ENCODE results near the gene GFER. TPM values are rescaled to one million over a fixed set of nuclear protein-coding genes. Genes with fewer than 3 reads are reported as not detected.

The GFER gene
- polyA plus RNA-seq, 1 of the 3 experiments (the other 2 are of a cell fraction) = 20.4 TPM

- POLR2A ChIA-PET = interaction anchor here (0.8 kb wide), 1 partner anchor 163 kb away, joined by 3 read pairs; the partner anchor contains the start of gene TRAF7
These were observed 8.8 kb downstream of the GFER start for GRCh38 chr16:1992704-1993317.

GRCh38 chr16:1993731-1994131 lies 9.7 kb downstream of the GFER start:
- H3K9ac ChIP-seq = no peak overlapping the region
- H3K9me2 ChIP-seq = no peaks in the 10 kb centered on the region
- no peak overlapping the region for H2AFZ ChIP-seq (ENCODE audit: low read depth)
- peaks cover 4 to 15% of the 10 kb centered on the region in 2 experiments for H3K36me3 ChIP-seq (replicated peaks in 1 of 2; ENCODE audit: control insufficient read depth in 1 of 2, insufficient read depth in 2 of 2, low read length in 1 of 2)
- ChIA-PET CTCF (interaction anchor here (0.8 to 12.9 kb wide), 3 partner anchors 10 to 161 kb away, joined by 3 to 108 read pairs (median 3); partner anchors contain the start of gene NOXO1), POLR2A (interaction anchor here (1.0 kb wide), 1 partner anchor 10 kb away, joined by 4 read pairs; no protein-coding TSS in a partner anchor)
- H3K27ac ChIP-seq (ENCODE audit: low read depth in 2 of 2, low read length in 1 of 2) = no peak overlapping the region
- peaks cover 22% of the 10 kb centered on the region for H3F3A ChIP-seq (replicated peaks; ENCODE audit: insufficient read depth)
- 80% methylated on average over 2 of the region's 2 CpGs for WGBS (ENCODE audit: low lambda C conversion rate)
- H4K20me1 ChIP-seq (ENCODE audit: insufficient read depth) = no peaks in the 10 kb centered on the region
- no peak overlapping the region for H3K4me2 ChIP-seq
- no peaks in the 10 kb centered on the region for H3K9me3 ChIP-seq
- H3K4me3 ChIP-seq (ENCODE audit: low read depth in 2 of 2, low read length in 1 of 2) = no peak overlapping the region
- TF ChIP-seq FOSL2 (IDR thresholded peaks at IDR 0.05; ENCODE audit: borderline replicate concordance, low read depth) (no peak), NFIC (IDR thresholded peaks at IDR 0.05; ENCODE audit: borderline replicate concordance) (no peak), TAF1 (IDR thresholded peaks at IDR 0.05; ENCODE audit: borderline replicate concordance, low read depth, low read length) (no peak), RXRA (IDR thresholded peaks at IDR 0.05; ENCODE audit: borderline replicate concordance, low read depth) (no peak), CTCF (IDR thresholded peaks at IDR 0.05) (no peak), IRF3 (IDR thresholded peaks at IDR 0.05; ENCODE audit: low read depth, low read length) (no peak), MAX (IDR thresholded peaks at IDR 0.05; ENCODE audit: low read depth) (no peak), RFX5 (IDR thresholded peaks at IDR 0.05; ENCODE audit: low read length) (no peak), RCOR1 (IDR thresholded peaks at IDR 0.05; ENCODE audit: low read length) (no peak), YY1 (IDR thresholded peaks at IDR 0.05; ENCODE audit: low read depth) (no peak), MXI1 (IDR thresholded peaks at IDR 0.05; ENCODE audit: low read depth, low read length) (no peak)
- no peak for DNase-seq
- H3K4me1 ChIP-seq (ENCODE audit: control insufficient read depth in 1 of 2, insufficient read depth in 2 of 2, low read depth in 1 of 2, low read length in 1 of 2) = peaks cover 0 to 17% of the 10 kb centered on the region in 2 experiments; a peak in 1 of 4 replicates
- H3K79me2 ChIP-seq (ENCODE audit: insufficient read depth) = no peaks in the 10 kb centered on the region
- H3K27me3 ChIP-seq (ENCODE audit: insufficient read depth) = no peaks in the 10 kb centered on the region

More at GRCh38 chr16:1992704-1993317, 8.8 kb downstream of the GFER start:
- no peak overlapping the region for H3K27ac ChIP-seq (ENCODE audit: low read depth in 2 of 2, low read length in 1 of 2)
- H2AFZ ChIP-seq (ENCODE audit: low read depth) = no peak overlapping the region
- no peak for DNase-seq
- 98% methylated on average over 18 of the region's 50 CpGs for WGBS (ENCODE audit: low lambda C conversion rate)
- no peaks in the 10 kb centered on the region for H3K27me3 ChIP-seq (ENCODE audit: insufficient read depth)
- H3K79me2 ChIP-seq (ENCODE audit: insufficient read depth) = no peaks in the 10 kb centered on the region
- peaks cover 4 to 10% of the 10 kb centered on the region in 2 experiments for H3K36me3 ChIP-seq (replicated peaks in 1 of 2; ENCODE audit: control insufficient read depth in 1 of 2, insufficient read depth in 2 of 2, low read length in 1 of 2)
- CTCF ChIA-PET = interaction anchor here (1.3 to 12.9 kb wide), 2 partner anchors 11 to 162 kb away, joined by 3 to 108 read pairs; no protein-coding TSS in a partner anchor
- H3F3A ChIP-seq (replicated peaks; ENCODE audit: insufficient read depth) = peaks cover 22% of the 10 kb centered on the region
- no peaks in the 10 kb centered on the region for H3K9me3 ChIP-seq
- H3K4me2 ChIP-seq = no peak overlapping the region
- H3K9me2 ChIP-seq = no peaks in the 10 kb centered on the region
- TF ChIP-seq IRF3 (IDR thresholded peaks at IDR 0.05; ENCODE audit: low read depth, low read length) = no peak
- no peak overlapping the region for H3K9ac ChIP-seq
- H3K4me3 ChIP-seq (ENCODE audit: low read depth in 2 of 2, low read length in 1 of 2) = no peak overlapping the region
- no peaks in the 10 kb centered on the region for H4K20me1 ChIP-seq (ENCODE audit: insufficient read depth)
- peaks cover 0 to 18% of the 10 kb centered on the region in 2 experiments; a peak in 1 of 4 replicates for H3K4me1 ChIP-seq (ENCODE audit: control insufficient read depth in 1 of 2, insufficient read depth in 2 of 2, low read depth in 1 of 2, low read length in 1 of 2)
